Karpas-422 (cell line): Measurements from ENCODE around the gene OR2AJ1. TPM values are rescaled to one million over a fixed set of nuclear protein-coding genes. Genes with fewer than 3 reads are reported as not detected.
"Not testable (repeated sequence)": the region's sequence is repeated elsewhere in the genome, so short reads cannot be mapped to it uniquely, and the experiment has no call there.

ENCODE experiments used
- DNase-seq: peaks from one replicate; pipeline ENCODE4 v3.0.0-alpha.2; 2015
- H2AFZ ChIP-seq: fragments of 200-600 bp; sonication (generic); 2 replicates; pipeline ENCODE4 v1.6.1; 2014; ENCODE audit warnings: antibody characterized with exemption, low read length, mixed read lengths
- H3K27ac ChIP-seq: fragments of 200-600 bp; sonication (generic); 2 replicates; pipeline ENCODE4 v1.5.1; 2014; ENCODE audit warnings: mild to moderate bottlenecking, low read length, moderate library complexity
- H3K27me3 ChIP-seq: fragments of 200-600 bp; sonication (generic); 2 replicates; pipeline ENCODE4 v1.6.1; 2014; ENCODE audit warnings: low read length, mixed read lengths
- H3K36me3 ChIP-seq: fragments of 200-600 bp; sonication (generic); 2 replicates; pipeline ENCODE4 v1.6.1; 2014; ENCODE audit warnings: low read length, mixed read lengths; ENCODE audit not compliant: insufficient read depth
- H3K4me1 ChIP-seq: fragments of 200-600 bp; sonication (generic); 2 replicates; pipeline ENCODE4 v1.6.1; 2014; ENCODE audit warnings: mild to moderate bottlenecking, low read length, mixed read lengths
- H3K4me2 ChIP-seq: fragments of 200-600 bp; sonication (generic); 2 replicates; pipeline ENCODE4 v1.6.1; 2014; ENCODE audit warnings: low read length, low read depth, mild to moderate bottlenecking; ENCODE audit not compliant: poor library complexity, severe bottlenecking
- H3K4me3 ChIP-seq: fragments of 200-600 bp; sonication (generic); 2 replicates; pipeline ENCODE4 v1.5.1; 2014; ENCODE audit warnings: mild to moderate bottlenecking, antibody characterized with exemption, low read length, mixed read lengths
- H3K79me2 ChIP-seq: fragments of 200-600 bp; sonication (generic); 2 replicates; pipeline ENCODE4 v1.6.1; 2014; ENCODE audit warnings: mild to moderate bottlenecking, low read length, mixed read lengths
- H3K9ac ChIP-seq: fragments of 200-600 bp; sonication (generic); 2 replicates; pipeline ENCODE4 v1.6.0; 2014; ENCODE audit warnings: low read length
- H3K9me2 ChIP-seq: fragments of 200-600 bp; sonication (generic), shearing (Covaris generic); replicated peaks from 2 replicates; pipeline ENCODE4 v1.6.0; 2014; ENCODE audit warnings: mild to moderate bottlenecking, low read length, moderate library complexity; ENCODE audit not compliant: insufficient read depth
- H3K9me3 ChIP-seq: fragments of 300-700, 200-600 bp; sonication (generic); 2 replicates; pipeline ENCODE4 v1.6.1; 2014; ENCODE audit warnings: low read length, mixed read lengths
- H4K20me1 ChIP-seq: fragments of 200-600 bp; sonication (generic); 2 replicates; pipeline ENCODE4 v1.6.1; 2014; ENCODE audit warnings: mild to moderate bottlenecking, antibody characterized with exemption, low read length, low read depth; ENCODE audit not compliant: insufficient read depth
- total RNA-seq: library from RNA; depleted of rRNA; stranded (reverse); fragments of >200 nt; shearing (Covaris generic); gene quantifications from 2 replicates; pipeline ENCODE4 v1.2.3, GENCODE V29; 2014; ENCODE audit warnings: low replicate concordance

The OR2AJ1 gene
- total RNA-seq, 1 experiment from 2014 or later: not detected

GRCh38 chr1:247936415-247936814 is 11.7 kb downstream of the OR2AJ1 start:
- DNase-seq: no peak
- Histone ChIP-seq H3K4me2 (no peak overlapping the region), H3K9me2 (no peaks in the 10 kb centered on the region), H4K20me1 (no peaks in the 10 kb centered on the region), H3K9ac (no peak overlapping the region), H3K4me1 (no peaks in the 10 kb centered on the region), H3K27me3 (no peaks in the 10 kb centered on the region), H3K4me3 (no peak overlapping the region), H3K36me3 (no peaks in the 10 kb centered on the region), H2AFZ (no peak overlapping the region), H3K27ac (no peak overlapping the region), H3K79me2 (no peaks in the 10 kb centered on the region), H3K9me3 (no peaks in the 10 kb centered on the region)

GRCh38 chr1:247936965-247937734 is 12.5 kb downstream of the OR2AJ1 start:
- H3K4me1 ChIP-seq, H3K27me3 ChIP-seq, H3K27ac ChIP-seq, H3K79me2 ChIP-seq, H4K20me1 ChIP-seq, H3K36me3 ChIP-seq, H3K9me2 ChIP-seq, H3K9me3 ChIP-seq: not testable (repeated sequence)
- peak; percentile 97 for DNase-seq
- Histone ChIP-seq H3K4me2 (peak overlapping the region; percentile 91), H3K9ac (peak overlapping the region; percentile 64), H3K4me3 (peak overlapping the region; percentile 71), H2AFZ (peak overlapping the region; percentile 99; the same call in 1 of the 2 replicates)

- Histone ChIP-seq H4K20me1 (no peaks in the 10 kb centered on the region), H3K4me1 (no peaks in the 10 kb centered on the region), H3K36me3 (no peaks in the 10 kb centered on the region)
These were observed 17.9 kb downstream of the OR2AJ1 start for GRCh38 chr1:247942624-247943023.

GRCh38 chr1:247948558-247948957 is 23.9 kb downstream of the OR2AJ1 start, which contains the start of gene OR2L8:
OR2L8 (plus strand) TSS chr1:247948858; CDS start chr1:247948858, 0 bp downstream.
- Histone ChIP-seq H2AFZ (no peak within 1 kb of the TSS), H3K79me2 (no peaks in the 10 kb centered on the region), H3K4me3 (no peak within 1 kb of the TSS), H3K9me3 (no peaks in the 10 kb centered on the region; the same call in 1 of the 2 replicates), H4K20me1 (no peaks in the 10 kb centered on the region), H3K27me3 (no peaks in the 10 kb centered on the region), H3K4me1 (no peaks in the 10 kb centered on the region), H3K9me2 (no peaks in the 10 kb centered on the region), H3K4me2 (no peak within 1 kb of the TSS), H3K9ac (no peak within 1 kb of the TSS), H3K36me3 (no peaks in the 10 kb centered on the region), H3K27ac (no peak within 1 kb of the TSS)
- no peak for DNase-seq

More at GRCh38 chr1:247942624-247943023, 17.9 kb downstream of the OR2AJ1 start:
- Histone ChIP-seq H2AFZ (no peak overlapping the region), H3K4me3 (no peak overlapping the region), H3K27me3 (no peaks in the 10 kb centered on the region), H3K9ac (no peak overlapping the region), H3K27ac (no peak overlapping the region), H3K9me3 (no peaks in the 10 kb centered on the region), H3K4me2 (no peak overlapping the region), H3K79me2 (no peaks in the 10 kb centered on the region), H3K9me2 (no peaks in the 10 kb centered on the region)
- DNase-seq: no peak

GRCh38 chr1:247953408-247953807 is 28.7 kb downstream of the OR2AJ1 start:
- no peak overlapping the region for H3K4me2 ChIP-seq
- no peak overlapping the region for H2AFZ ChIP-seq
- no peaks in the 10 kb centered on the region; the same call in 1 of the 2 replicates for H3K9me3 ChIP-seq
- no peaks in the 10 kb centered on the region for H3K4me1 ChIP-seq
- H4K20me1 ChIP-seq: no peaks in the 10 kb centered on the region
- H3K27ac ChIP-seq: no peak overlapping the region
- DNase-seq: no peak
- no peaks in the 10 kb centered on the region for H3K36me3 ChIP-seq
- no peak overlapping the region for H3K4me3 ChIP-seq
- no peak overlapping the region for H3K9ac ChIP-seq
- no peaks in the 10 kb centered on the region for H3K79me2 ChIP-seq
- H3K9me2 ChIP-seq: no peaks in the 10 kb centered on the region
- H3K27me3 ChIP-seq: no peaks in the 10 kb centered on the region

- no peak for DNase-seq
- Histone ChIP-seq H3K79me2 (no peaks in the 10 kb centered on the region), H3K9ac (no peak overlapping the region), H3K4me1 (no peaks in the 10 kb centered on the region), H3K9me3 (no peaks in the 10 kb centered on the region), H2AFZ (no peak overlapping the region), H3K4me3 (no peak overlapping the region), H3K36me3 (no peaks in the 10 kb centered on the region), H3K4me2 (no peak overlapping the region), H3K27me3 (no peaks in the 10 kb centered on the region), H3K27ac (no peak overlapping the region), H4K20me1 (no peaks in the 10 kb centered on the region), H3K9me2 (no peaks in the 10 kb centered on the region)
These were observed 37.1 kb downstream of the OR2AJ1 start for GRCh38 chr1:247961791-247962190.

- Histone ChIP-seq H3K9ac (no peak overlapping the region), H3K27ac (no peak overlapping the region), H3K4me1 (no peaks in the 10 kb centered on the region), H3K9me2 (no peaks in the 10 kb centered on the region), H3K79me2 (no peaks in the 10 kb centered on the region), H3K4me2 (no peak overlapping the region), H3K27me3 (no peaks in the 10 kb centered on the region), H4K20me1 (no peaks in the 10 kb centered on the region), H3K4me3 (no peak overlapping the region), H2AFZ (no peak overlapping the region), H3K36me3 (no peaks in the 10 kb centered on the region), H3K9me3 (no peaks in the 10 kb centered on the region)
- DNase-seq: no peak
These were observed 38.4 kb downstream of the OR2AJ1 start for GRCh38 chr1:247962911-247963588.

- no peak within 1 kb of the TSS for H3K4me2 ChIP-seq
- H3K4me1 ChIP-seq: no peaks in the 10 kb centered on the region
- no peaks in the 10 kb centered on the region for H4K20me1 ChIP-seq
- H3K27ac ChIP-seq: no peak within 1 kb of the TSS
- H3K36me3 ChIP-seq: no peaks in the 10 kb centered on the region
- H3K4me3 ChIP-seq: no peak within 1 kb of the TSS
- H3K9ac ChIP-seq: no peak within 1 kb of the TSS
- H3K79me2 ChIP-seq: no peaks in the 10 kb centered on the region
- no peak within 1 kb of the TSS for H2AFZ ChIP-seq
- 0 out of 2 replicates have a peak, but pooled peaks cover 4% of the 10 kb centered on the region for H3K9me3 ChIP-seq
- DNase-seq: no peak
- no peaks in the 10 kb centered on the region for H3K27me3 ChIP-seq
- no peaks in the 10 kb centered on the region for H3K9me2 ChIP-seq
These were observed 40.2 kb downstream of the OR2AJ1 start, which contains the start of gene OR2AK2 for GRCh38 chr1:247964933-247965332. OR2AK2 (plus strand) TSS chr1:247965233; CDS start chr1:247965377, 144 bp downstream.
